GM03348 (cell line): ENCODE measurements around the gene COL4A2.

Experiments
- DNase-seq: peaks from one replicate; pipeline ENCODE4 v3.0.0; 2012; ENCODE audit warnings: low spot score

The COL4A2 gene

DNA sequence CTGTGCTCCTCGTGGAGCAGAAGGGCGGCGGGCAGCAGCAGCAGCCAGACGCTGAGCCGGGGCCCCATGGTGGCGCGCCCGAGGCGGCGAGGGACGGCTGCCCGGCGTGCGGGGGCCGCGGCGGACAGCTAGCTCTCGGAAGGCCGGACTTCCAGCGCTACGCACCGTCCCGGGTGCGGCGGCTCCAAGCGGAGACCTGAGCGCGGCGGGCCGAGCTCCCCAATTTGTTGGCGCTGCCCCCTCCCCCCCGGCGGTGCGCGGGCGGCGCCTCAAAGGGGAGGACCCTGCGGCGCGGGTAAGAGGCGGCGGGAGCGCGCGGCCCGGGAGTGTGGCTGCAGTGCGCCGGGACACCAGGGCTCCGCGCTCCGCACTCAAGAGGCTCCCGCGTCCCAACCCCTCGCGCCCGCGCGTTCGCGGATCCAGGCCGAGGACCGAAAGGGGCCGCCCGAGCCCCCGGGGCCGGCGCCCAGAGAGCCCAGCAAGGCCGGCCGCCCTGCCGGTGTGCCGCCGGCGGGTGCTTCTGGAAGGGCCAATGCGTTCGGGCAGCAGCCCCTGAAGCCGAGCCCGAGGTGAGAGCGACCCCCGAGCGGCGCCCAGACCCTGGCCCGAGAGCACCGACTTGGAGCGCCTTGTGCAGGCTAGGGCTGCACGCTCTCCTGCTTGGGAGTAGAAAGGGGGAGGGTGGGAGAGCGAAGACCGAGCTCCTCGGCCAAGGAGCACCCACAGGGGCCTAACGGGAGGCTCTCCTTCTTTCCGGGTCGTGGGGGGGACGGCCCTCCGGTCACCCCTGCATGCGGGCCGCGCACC lies at the start of gene COL4A2, which contains the start of gene COL4A1:
COL4A2 (plus strand) TSS at position 325 of the 807 bp plus-strand sequence. CDS start 620 bp downstream, outside the sequence.
COL4A1 (minus strand) TSS at position 198 of the 807 bp plus-strand sequence; CDS start at position 68, 130 bp downstream.
- DNase-seq: peak; percentile 81

GRCh38 chr13:110257408-110257807 lies 49.7 kb upstream of the COL4A2 start:
- DNase-seq: no peak

GRCh38 chr13:110258876-110259631 lies 48.0 kb upstream of the COL4A2 start:
- no peak for DNase-seq

DNA sequence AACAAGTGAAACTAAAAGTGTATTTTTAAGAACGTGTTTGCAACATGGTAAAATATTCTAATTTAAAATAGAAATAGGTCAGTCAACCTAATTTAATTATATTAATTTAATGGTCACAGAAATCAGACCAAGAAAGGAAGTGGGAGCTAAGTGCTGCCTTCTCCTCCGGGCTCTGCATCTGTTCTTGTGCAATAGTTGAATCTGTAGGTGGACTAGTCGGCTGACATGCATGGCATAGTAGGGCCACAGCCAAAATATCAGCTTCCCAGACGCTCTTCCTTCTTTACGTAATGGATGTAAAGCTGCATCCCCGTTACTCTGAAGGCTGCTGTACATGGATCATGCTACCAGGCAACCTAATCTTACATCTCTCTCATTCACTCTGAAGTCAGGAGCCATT lies 47.4 kb upstream of the COL4A2 start:
- DNase-seq: no peak

- DNase-seq: no peak
These were observed 45.7 kb upstream of the COL4A2 start for GRCh38 chr13:110261166-110262081.

- no peak for DNase-seq
These were observed 45.0 kb upstream of the COL4A2 start for GRCh38 chr13:110262082-110262436.

GRCh38 chr13:110262508-110263291 lies 44.4 kb upstream of the COL4A2 start:
- no peak for DNase-seq

DNA sequence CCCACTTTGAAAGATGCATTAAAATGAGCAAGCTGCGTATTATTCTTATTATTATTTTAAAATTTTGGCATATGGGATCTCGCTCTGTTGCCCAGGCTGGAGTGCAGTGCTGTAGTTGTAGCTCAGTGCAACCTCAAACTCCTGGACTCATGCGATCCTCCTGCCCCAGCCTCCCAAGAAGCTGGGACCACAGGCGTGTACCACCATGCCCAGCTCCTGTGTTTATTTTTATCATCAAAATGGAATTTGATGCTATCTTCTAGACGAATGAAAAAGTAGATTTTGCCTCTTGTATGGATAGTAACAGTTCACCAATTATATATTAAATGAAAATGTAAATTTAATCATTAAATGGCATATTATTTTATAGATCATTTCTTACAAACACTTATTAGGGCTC lies 43.7 kb upstream of the COL4A2 start:
- DNase-seq: no peak

DNA sequence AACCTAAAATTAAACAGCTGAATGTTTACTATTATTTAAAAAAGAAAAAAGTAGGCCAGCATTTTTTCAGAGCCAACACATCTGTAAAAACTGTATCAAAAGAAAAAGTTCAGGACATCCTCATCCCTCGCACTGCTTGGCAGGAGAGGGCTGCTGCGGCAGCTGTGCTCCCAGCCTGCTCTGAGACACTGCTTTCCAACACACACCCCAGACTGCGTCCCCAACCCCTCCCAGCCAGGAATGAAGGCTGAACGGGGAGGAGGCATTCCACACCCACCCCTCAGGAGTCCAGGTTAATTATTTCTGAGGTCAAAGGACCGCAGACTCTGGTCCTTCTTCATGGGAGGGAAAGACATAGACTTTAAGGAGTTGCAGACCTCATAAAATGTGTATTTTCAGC lies 43.2 kb upstream of the COL4A2 start:
- no peak for DNase-seq

GRCh38 chr13:110264685-110265275 lies 42.3 kb upstream of the COL4A2 start:
- no peak for DNase-seq

DNA sequence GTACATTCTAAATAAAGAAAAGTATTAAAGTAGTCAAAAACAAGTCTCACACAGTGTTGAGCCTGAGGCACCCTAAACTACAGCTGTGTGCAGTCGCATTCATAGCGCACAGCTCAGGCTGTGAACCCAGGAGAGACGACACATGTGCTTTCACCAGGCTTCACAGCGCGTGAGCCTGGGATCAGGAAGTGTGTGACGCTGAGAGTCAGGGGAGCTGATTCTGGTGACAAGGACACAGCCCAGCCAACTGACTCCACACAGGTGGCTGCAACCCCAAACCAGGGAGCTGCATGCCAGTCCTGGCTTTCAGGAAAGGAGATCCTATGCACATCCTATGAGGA lies 41.8 kb upstream of the COL4A2 start:
- no peak for DNase-seq

- DNase-seq: no peak
These were observed 41.2 kb upstream of the COL4A2 start for GRCh38 chr13:110265682-110266430.

DNA sequence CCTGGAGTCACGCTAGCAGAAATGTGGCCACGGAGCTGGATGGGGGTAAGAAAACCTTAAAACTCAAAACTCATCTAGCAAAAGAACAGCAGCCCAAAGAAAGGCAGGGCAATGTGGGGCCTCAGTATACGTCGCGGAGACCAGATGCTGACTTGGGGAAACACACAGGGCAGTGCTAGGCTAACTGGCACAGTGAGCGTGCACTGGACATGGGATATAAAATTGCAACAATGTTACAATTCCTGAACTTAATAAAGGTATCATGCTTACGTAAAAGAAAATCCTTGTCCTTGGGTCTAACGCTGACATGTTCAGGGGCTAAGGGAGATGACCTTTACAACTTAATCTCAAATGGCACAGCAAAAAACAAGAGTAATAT lies 40.7 kb upstream of the COL4A2 start:
- DNase-seq: no peak

GRCh38 chr13:110266983-110267382 lies 40.1 kb upstream of the COL4A2 start:
- DNase-seq: no peak

GRCh38 chr13:110268061-110268460 lies 39.0 kb upstream of the COL4A2 start:
- DNase-seq: no peak

GRCh38 chr13:110268576-110269185 lies 38.4 kb upstream of the COL4A2 start:
- DNase-seq: no peak

DNA sequence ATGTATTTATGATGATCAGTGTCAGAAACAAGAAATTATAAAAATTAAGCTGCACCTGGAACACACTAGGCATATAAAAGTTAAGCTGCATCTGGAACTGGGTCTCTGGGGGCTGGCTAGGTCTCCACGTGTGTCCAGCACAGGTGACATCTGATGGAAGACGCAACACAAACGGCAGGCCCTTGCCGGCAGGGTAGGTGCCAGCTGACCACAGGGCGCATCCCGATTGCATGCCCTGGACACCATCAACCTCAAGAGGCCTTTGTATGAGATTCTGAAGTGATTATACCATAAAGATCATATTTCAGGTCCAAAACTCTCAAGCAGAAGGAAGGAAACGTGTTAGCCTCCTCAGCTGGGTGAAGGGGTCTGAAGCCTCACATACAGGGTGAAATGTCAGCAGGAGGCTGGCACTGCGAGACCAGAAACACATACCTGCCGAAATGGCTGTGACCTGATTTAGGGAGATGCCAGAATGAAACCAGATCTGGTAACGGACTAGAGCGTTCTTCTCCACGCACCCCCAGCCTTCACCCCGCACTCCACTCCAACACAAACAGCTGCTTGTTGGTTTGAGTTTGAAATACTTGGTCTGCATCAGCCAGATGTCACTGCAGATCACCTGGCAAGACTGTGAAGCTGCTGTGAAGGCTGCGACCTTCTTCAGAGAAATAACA lies 37.4 kb upstream of the COL4A2 start:
- DNase-seq: no peak

DNA sequence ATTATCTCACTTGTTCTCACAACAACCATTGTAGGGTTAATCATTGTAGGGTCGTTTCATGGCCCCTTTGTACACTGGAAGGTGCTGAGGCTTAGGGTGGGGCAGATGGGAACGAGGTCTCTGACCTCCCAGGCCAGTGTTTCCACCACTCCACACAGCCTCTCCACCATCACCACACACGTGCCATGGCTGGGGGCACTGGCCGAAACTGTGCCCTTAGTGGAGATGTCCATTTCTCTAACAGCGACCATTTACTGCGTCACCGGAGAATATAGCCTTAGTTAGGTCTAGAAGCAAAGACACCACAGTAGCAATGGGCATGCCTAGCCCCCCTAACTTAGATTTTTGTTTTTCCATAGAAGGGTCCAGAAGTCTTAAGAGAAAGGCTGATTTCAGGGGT lies 36.6 kb upstream of the COL4A2 start:
- no peak for DNase-seq

DNA sequence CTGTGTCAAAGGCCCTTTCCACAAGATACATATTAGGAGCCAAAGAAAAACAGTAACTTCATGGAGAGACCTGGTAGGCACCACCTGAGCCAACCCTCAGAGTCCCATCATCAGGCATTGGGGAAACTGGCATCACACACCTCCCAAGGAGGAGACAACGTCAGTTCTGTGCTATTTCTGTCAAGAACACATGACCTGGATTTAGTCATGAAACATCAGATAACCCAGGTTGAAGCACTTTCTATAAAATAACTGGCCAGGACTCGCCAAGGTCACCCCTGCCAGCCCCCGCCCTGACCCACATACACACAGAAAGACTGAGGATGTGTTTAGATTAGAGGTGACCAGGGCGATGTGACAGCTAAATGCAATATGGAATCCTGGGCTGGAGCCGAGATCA lies 35.8 kb upstream of the COL4A2 start:
- no peak for DNase-seq
